PC-3 (cell line): Measurements from ENCODE around the gene TTC28.

ENCODE experiments used
- EZH2 ChIP-seq: fragments of 300-600 bp; sonication (generic); IDR thresholded peaks from one replicate; pipeline ENCODE4 v1.6.1; 2017; ENCODE audit warnings: antibody characterized with exemption, mild to moderate bottlenecking, low read length; ENCODE audit not compliant: unreplicated experiment
- TF ChIP-seq, protein P1 (sequence below): fragments of 300-600 bp; sonication (generic); conservative IDR thresholded peaks from 2 replicates; pipeline ENCODE4 v1.5.1; 2017; ENCODE audit warnings: antibody characterized with exemption, low read depth, mild to moderate bottlenecking, low read length

DNA sequence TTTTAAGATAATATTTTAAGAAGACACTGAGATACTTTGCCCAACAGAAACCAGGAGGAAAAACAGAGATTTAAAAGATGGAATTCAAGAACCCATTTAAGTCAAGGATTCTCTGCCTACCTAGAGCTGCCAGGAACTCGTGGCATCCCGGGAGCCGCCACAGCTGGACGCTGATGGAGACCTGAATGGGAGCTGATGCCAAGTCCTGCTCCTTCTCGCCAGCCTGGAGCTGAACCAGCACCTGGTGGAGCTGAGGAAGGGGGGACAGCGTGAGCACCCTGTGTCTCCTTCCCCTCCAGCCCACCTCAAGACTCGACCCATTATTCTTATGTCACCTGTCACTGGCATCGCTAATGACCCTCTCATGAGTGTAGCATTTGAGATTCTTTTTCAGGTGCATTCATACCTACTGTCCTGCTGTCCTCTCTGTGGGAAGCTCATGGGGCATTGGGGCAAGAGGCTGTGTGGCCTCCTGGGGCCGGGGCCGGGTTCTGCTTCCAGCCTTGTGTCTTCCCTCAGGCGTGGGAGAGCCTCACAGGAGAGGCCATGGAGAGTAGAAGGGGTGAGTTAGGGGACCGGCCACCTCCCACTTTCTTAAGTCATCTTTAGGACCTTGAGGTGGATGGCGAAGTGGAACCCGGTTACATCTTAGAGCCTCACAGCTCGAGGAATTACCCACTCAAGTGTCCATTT lies 689.7 kb downstream of the TTC28 start:
- TF ChIP-seq, protein P1, sequence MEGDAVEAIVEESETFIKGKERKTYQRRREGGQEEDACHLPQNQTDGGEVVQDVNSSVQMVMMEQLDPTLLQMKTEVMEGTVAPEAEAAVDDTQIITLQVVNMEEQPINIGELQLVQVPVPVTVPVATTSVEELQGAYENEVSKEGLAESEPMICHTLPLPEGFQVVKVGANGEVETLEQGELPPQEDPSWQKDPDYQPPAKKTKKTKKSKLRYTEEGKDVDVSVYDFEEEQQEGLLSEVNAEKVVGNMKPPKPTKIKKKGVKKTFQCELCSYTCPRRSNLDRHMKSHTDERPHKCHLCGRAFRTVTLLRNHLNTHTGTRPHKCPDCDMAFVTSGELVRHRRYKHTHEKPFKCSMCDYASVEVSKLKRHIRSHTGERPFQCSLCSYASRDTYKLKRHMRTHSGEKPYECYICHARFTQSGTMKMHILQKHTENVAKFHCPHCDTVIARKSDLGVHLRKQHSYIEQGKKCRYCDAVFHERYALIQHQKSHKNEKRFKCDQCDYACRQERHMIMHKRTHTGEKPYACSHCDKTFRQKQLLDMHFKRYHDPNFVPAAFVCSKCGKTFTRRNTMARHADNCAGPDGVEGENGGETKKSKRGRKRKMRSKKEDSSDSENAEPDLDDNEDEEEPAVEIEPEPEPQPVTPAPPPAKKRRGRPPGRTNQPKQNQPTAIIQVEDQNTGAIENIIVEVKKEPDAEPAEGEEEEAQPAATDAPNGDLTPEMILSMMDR: no peak
- TF ChIP-seq EZH2: no peak
